Epithelial cell of proximal tubule (primary cell): ENCODE data around the gene APOA1. TPM values are rescaled to one million over a fixed set of nuclear protein-coding genes. Genes with fewer than 3 reads are reported as not detected.

ENCODE experiments used
- DNase-seq: peaks from one replicate; pipeline ENCODE4 v3.0.0-alpha.2; 2011; ENCODE audit warnings: low read depth
- H3K4me3 ChIP-seq: 2 replicates; pipeline ENCODE4 v1.5.1; 2011; ENCODE audit warnings: low read depth, mild to moderate bottlenecking, low read length
- CTCF ChIP-seq: conservative IDR thresholded peaks from 2 replicates; pipeline ENCODE4 v1.5.1; 2012; ENCODE audit warnings: low read depth, mild to moderate bottlenecking, low read length
- total RNA-seq: library from RNA; depleted of rRNA; stranded (reverse); fragments of >200 nt; gene quantifications from 2 replicates; pipeline ENCODE4 v1.2.3, GENCODE V29; 2015

Gene APOA1
- total RNA-seq, 1 donor from 2014 or later: not detected

- no peak for TF ChIP-seq CTCF
- no peak for DNase-seq
- H3K4me3 ChIP-seq: no peak overlapping the region
These were observed 51.1 kb downstream of the APOA1 start for GRCh38 chr11:116786326-116786725.

Other genes with a start within 250 kb of the APOA1 start
- gene BUD13, start 64.6 kb downstream of the APOA1 start, total RNA-seq: 27.7 and 33.7 TPM in 2 replicates
- 39.4 and 64.4 TPM in 2 replicates for gene ZPR1, start 49.6 kb downstream of the APOA1 start, total RNA-seq
- not detected in 2 replicates for gene APOA5, start 45.7 kb downstream of the APOA1 start, total RNA-seq
- gene APOA4, start 14.3 kb downstream of the APOA1 start, total RNA-seq: not detected in 2 replicates
- not detected in 2 replicates for gene APOC3, start 7.7 kb downstream of the APOA1 start, total RNA-seq